ENCODE data around the gene CDC5L. TPM values are rescaled to one million over a fixed set of nuclear protein-coding genes. Genes with fewer than 3 reads are reported as not detected.

The CDC5L gene
- total RNA-seq, 6 experiments from 2014 or later: 9.2 to 13.0 (median 11.2) TPM

DNA sequence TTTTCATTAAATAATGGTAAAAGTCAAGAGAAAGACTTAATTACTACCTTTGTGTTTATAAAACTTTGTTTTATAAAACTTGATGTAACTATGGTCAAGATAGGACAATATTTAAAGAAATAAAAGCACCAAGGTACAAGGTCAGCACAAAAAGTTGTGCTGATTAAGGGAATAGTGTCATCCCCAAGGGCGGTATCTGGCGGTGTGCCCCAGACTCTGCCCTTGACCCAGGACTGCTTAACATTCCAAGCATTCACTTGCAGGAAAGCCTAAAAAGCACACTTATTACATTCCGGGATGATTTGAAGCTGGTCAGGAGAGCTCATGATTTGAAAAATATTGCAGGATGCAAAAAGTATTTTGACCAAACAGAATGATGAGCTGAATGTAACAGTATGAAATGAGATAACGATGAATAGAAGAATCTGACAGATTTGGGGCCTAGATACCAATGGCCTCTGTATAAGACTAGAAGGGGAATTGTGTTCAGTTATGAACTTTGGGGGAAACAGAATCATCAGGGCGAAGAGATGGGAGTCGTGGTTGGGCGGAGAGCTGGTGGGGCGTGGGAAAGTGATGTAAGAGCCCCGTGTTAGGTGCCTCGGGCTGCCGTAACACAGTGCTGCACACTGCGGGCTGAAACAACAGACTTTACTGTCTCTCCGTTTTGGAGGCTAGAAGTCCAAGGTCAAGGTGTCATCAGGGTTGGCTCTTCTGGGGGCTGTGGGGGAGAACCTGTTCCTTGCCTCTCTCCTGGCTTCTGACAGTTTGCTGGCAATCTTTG is 77.2 kb downstream of the CDC5L start:
- H3K36me3 ChIP-seq: no peaks in the 10 kb centered on the region
- intact Hi-C loops (cut with DNase I): no loop called here
- H3K4me3 ChIP-seq: no peak overlapping the region
- 80% methylated on average over 11 of the region's 13 CpGs for WGBS (ENCODE audit: insufficient coverage, low coverage, low lambda C conversion rate, missing lambda C conversion rate)
- H3K27me3 ChIP-seq: no peaks in the 10 kb centered on the region
- no peak for DNase-seq
- no peaks in the 10 kb centered on the region for H3K4me1 ChIP-seq
- no peak overlapping the region for H3K27ac ChIP-seq
- no peaks in the 10 kb centered on the region for H3K9me3 ChIP-seq
- TF ChIP-seq POLR2A (IDR thresholded peaks at IDR 0.05): no peak
- TF ChIP-seq, protein P1, sequence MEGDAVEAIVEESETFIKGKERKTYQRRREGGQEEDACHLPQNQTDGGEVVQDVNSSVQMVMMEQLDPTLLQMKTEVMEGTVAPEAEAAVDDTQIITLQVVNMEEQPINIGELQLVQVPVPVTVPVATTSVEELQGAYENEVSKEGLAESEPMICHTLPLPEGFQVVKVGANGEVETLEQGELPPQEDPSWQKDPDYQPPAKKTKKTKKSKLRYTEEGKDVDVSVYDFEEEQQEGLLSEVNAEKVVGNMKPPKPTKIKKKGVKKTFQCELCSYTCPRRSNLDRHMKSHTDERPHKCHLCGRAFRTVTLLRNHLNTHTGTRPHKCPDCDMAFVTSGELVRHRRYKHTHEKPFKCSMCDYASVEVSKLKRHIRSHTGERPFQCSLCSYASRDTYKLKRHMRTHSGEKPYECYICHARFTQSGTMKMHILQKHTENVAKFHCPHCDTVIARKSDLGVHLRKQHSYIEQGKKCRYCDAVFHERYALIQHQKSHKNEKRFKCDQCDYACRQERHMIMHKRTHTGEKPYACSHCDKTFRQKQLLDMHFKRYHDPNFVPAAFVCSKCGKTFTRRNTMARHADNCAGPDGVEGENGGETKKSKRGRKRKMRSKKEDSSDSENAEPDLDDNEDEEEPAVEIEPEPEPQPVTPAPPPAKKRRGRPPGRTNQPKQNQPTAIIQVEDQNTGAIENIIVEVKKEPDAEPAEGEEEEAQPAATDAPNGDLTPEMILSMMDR (IDR thresholded peaks at IDR 0.05): no peak
- peak in 3 of 4 donors; percentile 45 to 64 (median 53) for ATAC-seq

DNA sequence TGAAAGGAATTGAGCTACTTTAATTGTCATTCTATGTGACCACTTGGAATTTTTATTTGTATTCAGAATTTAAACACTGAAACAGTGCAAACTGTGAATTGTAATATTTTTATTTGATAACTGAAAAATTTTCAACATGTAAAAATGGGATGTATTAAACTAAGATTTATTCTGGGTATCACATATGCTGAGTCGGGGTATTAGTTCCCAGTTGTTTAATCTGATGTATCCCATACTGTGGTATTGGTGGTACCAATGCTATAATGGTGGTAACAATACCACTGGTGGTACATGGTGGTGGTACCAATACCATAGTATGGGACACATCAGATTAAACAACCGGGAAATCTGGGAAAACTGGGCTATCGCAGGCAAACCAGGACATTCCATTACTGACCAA is 79.4 kb downstream of the CDC5L start:
- WGBS (ENCODE audit: insufficient coverage, low coverage, low lambda C conversion rate, missing lambda C conversion rate): 80% methylated on average over 3 of the region's 3 CpGs
- no peaks in the 10 kb centered on the region for H3K27me3 ChIP-seq
- no peaks in the 10 kb centered on the region for H3K4me1 ChIP-seq
- DNase-seq (no peak), ATAC-seq (no peak)
- no peaks in the 10 kb centered on the region for H3K9me3 ChIP-seq
- intact Hi-C loops (cut with DNase I): no loop called here
- no peaks in the 10 kb centered on the region for H3K36me3 ChIP-seq
- no peak overlapping the region for H3K27ac ChIP-seq
- H3K4me3 ChIP-seq: no peak overlapping the region
- TF ChIP-seq, protein P1 (IDR thresholded peaks at IDR 0.05): no peak
- no peak for TF ChIP-seq POLR2A (IDR thresholded peaks at IDR 0.05)

DNA sequence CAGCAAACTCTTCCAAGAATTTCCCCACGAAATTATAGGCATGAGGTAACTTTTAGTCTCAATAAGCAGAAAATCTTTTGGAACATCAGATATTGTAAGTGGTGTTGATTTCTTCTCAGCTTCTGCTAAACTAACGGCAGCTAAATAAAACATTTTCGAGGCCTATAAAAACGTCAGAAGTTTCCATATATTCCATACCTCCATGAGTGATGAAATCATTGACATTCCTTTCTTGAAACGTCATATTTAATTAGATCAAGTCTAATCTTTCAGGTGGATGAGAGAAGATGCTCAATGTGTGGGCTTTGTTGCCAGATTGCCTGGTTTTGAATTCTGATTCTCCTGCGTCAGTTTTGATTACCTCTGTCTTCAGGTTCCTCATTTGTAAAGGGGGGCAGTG is 81.3 kb downstream of the CDC5L start:
- WGBS (ENCODE audit: insufficient coverage, low coverage, low lambda C conversion rate, missing lambda C conversion rate): 56% methylated on average over 6 of the region's 6 CpGs

DNA sequence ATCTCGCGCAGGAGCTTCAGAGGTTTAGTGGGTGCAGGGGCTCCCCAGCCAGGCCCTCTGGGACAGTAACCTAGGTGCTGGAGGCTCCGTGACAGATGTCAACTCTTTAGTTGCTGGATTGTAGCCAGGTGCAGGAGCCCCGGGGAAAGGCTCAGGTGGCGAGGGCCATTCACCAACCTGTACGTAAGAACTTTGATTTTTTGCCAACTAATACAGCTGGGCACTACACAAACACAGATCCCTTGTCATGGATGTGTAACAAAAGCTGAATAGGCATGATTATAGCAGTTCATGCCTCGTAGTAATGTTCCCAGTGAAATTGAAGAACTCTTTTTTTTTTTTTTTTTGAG is 82.6 kb downstream of the CDC5L start:
- Histone ChIP-seq H3K4me3 (no peak overlapping the region), H3K9me3 (no peaks in the 10 kb centered on the region), H3K27ac (no peak overlapping the region), H3K36me3 (no peaks in the 10 kb centered on the region), H3K27me3 (no peaks in the 10 kb centered on the region), H3K4me1 (no peaks in the 10 kb centered on the region)
- intact Hi-C loops (cut with DNase I): no loop called here
- DNase-seq (no peak), ATAC-seq (peak in 2 of 4 donors; percentile 22 to 36)
- TF ChIP-seq, protein P1 (IDR thresholded peaks at IDR 0.05): peak in 1 of 4 donors; percentile 2
- no peak for TF ChIP-seq POLR2A (IDR thresholded peaks at IDR 0.05)
- 25% methylated on average over 3 of the region's 7 CpGs for WGBS (ENCODE audit: insufficient coverage, low coverage, low lambda C conversion rate, missing lambda C conversion rate)

More for the DNA sequence above, 81.3 kb downstream of the CDC5L start:
- Histone ChIP-seq H3K4me1 (no peaks in the 10 kb centered on the region), H3K27ac (no peak overlapping the region), H3K36me3 (no peaks in the 10 kb centered on the region), H3K27me3 (no peaks in the 10 kb centered on the region), H3K4me3 (no peak overlapping the region), H3K9me3 (no peaks in the 10 kb centered on the region)
- no peak for DNase-seq
- no peak for TF ChIP-seq POLR2A (IDR thresholded peaks at IDR 0.05)
- TF ChIP-seq, protein P1 (IDR thresholded peaks at IDR 0.05): no peak
- intact Hi-C loops (cut with DNase I): no loop called here
- ATAC-seq: no peak
